ENCODE data around the gene PWP2. TPM values are rescaled to one million over a fixed set of nuclear protein-coding genes. Genes with fewer than 3 reads are reported as not detected.

The PWP2 gene
- total and polyA plus RNA-seq, 4 donors: 0.66 to 8.4 (median 2.7) TPM

GRCh38 chr21:44090325-44090724 is 16.9 kb upstream of the PWP2 start:
- H3K27ac ChIP-seq (ENCODE audit: low read depth in 1 of 2, low read length in 2 of 2): peak overlapping the region in 1 of 2 donors; percentile 39
- H3K36me3 ChIP-seq (ENCODE audit: control insufficient read depth in 4 of 4, insufficient read depth in 3 of 4, low read depth in 1 of 4, low read length in 3 of 4): peaks cover 21 to 33% (median 26%) of the 10 kb centered on the region in 4 donors
- no peaks in the 10 kb centered on the region for H3K27me3 ChIP-seq (ENCODE audit: control insufficient read depth in 4 of 4, insufficient read depth in 4 of 4, low read length in 3 of 4)
- peaks cover 1 to 29% (median 9%) of the 10 kb centered on the region in 4 donors for H3K4me1 ChIP-seq (ENCODE audit: control insufficient read depth in 4 of 4, insufficient read depth in 4 of 4, low read length in 3 of 4)
- H3K4me3 ChIP-seq (ENCODE audit: low read depth in 1 of 3, low read length in 3 of 3): no peak overlapping the region
- H3K9me3 ChIP-seq (ENCODE audit: control insufficient read depth in 4 of 4, low read length in 3 of 4): no peaks in the 10 kb centered on the region
- 86% methylated on average over 8 of the region's 8 CpGs for WGBS
- TF ChIP-seq YY1 (IDR thresholded peaks at IDR 0.05) (no peak), FOXA1 (IDR thresholded peaks at IDR 0.05) (no peak), RXRA (IDR thresholded peaks at IDR 0.05) (no peak), NR2F2 (IDR thresholded peaks at IDR 0.05) (no peak), RAD21 (IDR thresholded peaks at IDR 0.05) (no peak), EGR1 (IDR thresholded peaks at IDR 0.05; ENCODE audit: low read depth in 2 of 2) (no peak), HNF4A (conservative IDR thresholded peaks at IDR 0.05) (no peak), HNF4G (IDR thresholded peaks at IDR 0.05) (no peak), JUND (IDR thresholded peaks at IDR 0.05) (no peak), SP1 (IDR thresholded peaks at IDR 0.05) (no peak), TAF1 (conservative IDR thresholded peaks at IDR 0.05) (no peak), CTCF (IDR thresholded peaks at IDR 0.05; ENCODE audit: low read depth, low read length, missing input control) (no peak)
- TF ChIP-seq, protein P1, sequence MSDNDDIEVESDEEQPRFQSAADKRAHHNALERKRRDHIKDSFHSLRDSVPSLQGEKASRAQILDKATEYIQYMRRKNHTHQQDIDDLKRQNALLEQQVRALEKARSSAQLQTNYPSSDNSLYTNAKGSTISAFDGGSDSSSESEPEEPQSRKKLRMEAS (IDR thresholded peaks at IDR 0.05): no peak
- TF ChIP-seq, protein P2, sequence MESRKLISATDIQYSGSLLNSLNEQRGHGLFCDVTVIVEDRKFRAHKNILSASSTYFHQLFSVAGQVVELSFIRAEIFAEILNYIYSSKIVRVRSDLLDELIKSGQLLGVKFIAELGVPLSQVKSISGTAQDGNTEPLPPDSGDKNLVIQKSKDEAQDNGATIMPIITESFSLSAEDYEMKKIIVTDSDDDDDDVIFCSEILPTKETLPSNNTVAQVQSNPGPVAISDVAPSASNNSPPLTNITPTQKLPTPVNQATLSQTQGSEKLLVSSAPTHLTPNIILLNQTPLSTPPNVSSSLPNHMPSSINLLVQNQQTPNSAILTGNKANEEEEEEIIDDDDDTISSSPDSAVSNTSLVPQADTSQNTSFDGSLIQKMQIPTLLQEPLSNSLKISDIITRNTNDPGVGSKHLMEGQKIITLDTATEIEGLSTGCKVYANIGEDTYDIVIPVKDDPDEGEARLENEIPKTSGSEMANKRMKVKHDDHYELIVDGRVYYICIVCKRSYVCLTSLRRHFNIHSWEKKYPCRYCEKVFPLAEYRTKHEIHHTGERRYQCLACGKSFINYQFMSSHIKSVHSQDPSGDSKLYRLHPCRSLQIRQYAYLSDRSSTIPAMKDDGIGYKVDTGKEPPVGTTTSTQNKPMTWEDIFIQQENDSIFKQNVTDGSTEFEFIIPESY (IDR thresholded peaks at IDR 0.05): no peak
- TF ChIP-seq, protein P3, sequence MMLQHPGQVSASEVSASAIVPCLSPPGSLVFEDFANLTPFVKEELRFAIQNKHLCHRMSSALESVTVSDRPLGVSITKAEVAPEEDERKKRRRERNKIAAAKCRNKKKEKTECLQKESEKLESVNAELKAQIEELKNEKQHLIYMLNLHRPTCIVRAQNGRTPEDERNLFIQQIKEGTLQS (IDR thresholded peaks at IDR 0.05): no peak
- no peak for DNase-seq (ENCODE audit: low spot score)
- H3K9ac ChIP-seq (ENCODE audit: low read depth in 1 of 2, low read length in 2 of 2): no peak overlapping the region

GRCh38 chr21:44092211-44092610 is 15.0 kb upstream of the PWP2 start:
- no peak for DNase-seq (ENCODE audit: low spot score)
- Histone ChIP-seq H3K4me1 (ENCODE audit: control insufficient read depth in 4 of 4, insufficient read depth in 4 of 4, low read length in 3 of 4) (peaks cover 1 to 20% (median 9%) of the 10 kb centered on the region in 4 donors), H3K4me3 (ENCODE audit: low read depth in 1 of 3, low read length in 3 of 3) (no peak overlapping the region), H3K36me3 (ENCODE audit: control insufficient read depth in 4 of 4, insufficient read depth in 3 of 4, low read depth in 1 of 4, low read length in 3 of 4) (peaks cover 18 to 33% (median 25%) of the 10 kb centered on the region in 4 donors), H3K9me3 (ENCODE audit: control insufficient read depth in 4 of 4, low read length in 3 of 4) (no peaks in the 10 kb centered on the region), H3K27me3 (ENCODE audit: control insufficient read depth in 4 of 4, insufficient read depth in 4 of 4, low read length in 3 of 4) (no peaks in the 10 kb centered on the region), H3K27ac (ENCODE audit: low read depth in 1 of 2, low read length in 2 of 2) (no peak overlapping the region), H3K9ac (ENCODE audit: low read depth in 1 of 2, low read length in 2 of 2) (no peak overlapping the region)
- TF ChIP-seq, protein P2 (IDR thresholded peaks at IDR 0.05): no peak
- 64% methylated on average over 9 of the region's 9 CpGs for WGBS

Data from liver (tissue), 9 donors.